Fibroblast of lung (primary cell): Measurements from ENCODE around the gene LIMK1.

Experiments used
- CTCF ChIP-seq, 2 donors: IDR thresholded peaks in 1 of 2; conservative IDR thresholded peaks in 1 of 2; 1 replicate in 1 of 2; 2 replicates in 1 of 2; pipeline ENCODE4 v1.5.1; 2011 to 2012; ENCODE audit warnings: low read length in 2 of 2, control low read depth in 1 of 2, inconsistent platforms in 1 of 2, low read depth in 1 of 2, mild to moderate bottlenecking in 1 of 2
- EZH2 ChIP-seq: IDR thresholded peaks from 2 replicates; pipeline ENCODE4 v1.5.1; 2012; ENCODE audit warnings: low read length, control low read depth, mild to moderate bottlenecking; ENCODE audit errors: missing control alignments

DNA sequence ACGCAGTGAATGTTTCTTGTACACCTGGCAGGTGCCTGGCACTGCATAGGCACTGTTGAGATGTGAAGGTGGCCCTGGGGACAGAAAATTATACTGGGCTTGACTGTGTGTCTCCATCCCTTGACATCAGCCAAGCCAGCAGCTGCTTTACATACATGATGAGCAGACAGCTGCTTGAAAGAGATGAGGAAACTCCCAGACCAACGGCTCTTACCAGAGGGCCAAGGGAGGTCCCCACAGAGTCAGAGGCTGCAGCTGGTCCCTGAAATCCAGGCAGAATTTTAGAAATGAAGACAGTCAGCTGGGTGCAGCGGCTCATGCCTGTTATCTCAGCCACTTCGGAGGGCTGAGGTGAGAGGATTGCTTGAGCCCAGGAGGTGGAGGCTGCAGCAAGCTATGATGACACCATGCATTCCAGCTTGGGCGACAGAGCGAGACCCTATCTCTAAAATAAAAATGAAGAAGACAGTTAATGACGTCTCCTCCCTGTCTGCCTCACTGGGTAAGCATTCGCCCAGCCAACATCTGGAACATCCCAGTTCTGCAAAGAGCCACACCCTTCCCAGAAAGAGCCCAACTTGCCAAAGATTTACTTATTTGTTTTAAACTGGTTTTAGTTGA is 17.6 kb downstream of the LIMK1 start:
- TF ChIP-seq CTCF (conservative IDR thresholded peaks at IDR 0.05 in 1 of 2, IDR thresholded peaks at IDR 0.05 in 1 of 2; ENCODE audit: low read depth in 1 of 2, low read length in 2 of 2) = no peak
- no peak for TF ChIP-seq EZH2
